Spleen (tissue), 11 donors: ENCODE measurements around the gene NRCAM. TPM values are rescaled to one million over a fixed set of nuclear protein-coding genes. Genes with fewer than 3 reads are reported as not detected.

Experiments
- DNase-seq: peaks from one replicate; pipeline ENCODE4 v3.0.0-alpha.2; 2020
- H3K27ac ChIP-seq, 8 donors: fragments of 200-600 bp; sonication (generic) in 7 of 8; 1 replicate in 4 of 8; 2 replicates in 4 of 8; pipeline versions ENCODE4 v1.5.0 to v1.8.0; 2016 to 2021; ENCODE audit warnings: inconsistent platforms in 4 of 8, mild to moderate bottlenecking in 4 of 8, moderate library complexity in 1 of 8
- H3K27me3 ChIP-seq, 7 donors: fragments of 200-600 bp; sonication (generic) in 6 of 7; replicated peaks in 1 of 7; 1 replicate in 4 of 7; 2 replicates in 3 of 7; pipeline versions ENCODE4 v1.5.0 to v1.8.0; 2016 to 2021; ENCODE audit warnings: inconsistent platforms in 3 of 7, mild to moderate bottlenecking in 1 of 7
- H3K36me3 ChIP-seq, 6 donors: fragments of 200-600 bp; sonication (generic) in 5 of 6; 1 replicate in 4 of 6; 2 replicates in 2 of 6; pipeline versions ENCODE4 v1.5.0 to v1.8.0; 2016 to 2021; ENCODE audit warnings: inconsistent platforms in 2 of 6
- H3K4me1 ChIP-seq, 6 donors: fragments of 200-600 bp; sonication (generic) in 5 of 6; 1 replicate in 3 of 6; 2 replicates in 3 of 6; pipeline versions ENCODE4 v1.5.0 to v1.8.0; 2016 to 2021; ENCODE audit warnings: inconsistent platforms in 3 of 6
- H3K4me3 ChIP-seq, 8 donors: fragments of 200-600 bp; sonication (generic) in 7 of 8; 1 replicate in 4 of 8; 2 replicates in 4 of 8; pipeline versions ENCODE4 v1.5.0 to v1.8.0; 2016 to 2021; ENCODE audit warnings: inconsistent platforms in 4 of 8, mild to moderate bottlenecking in 4 of 8, moderate library complexity in 2 of 8
- H3K9me3 ChIP-seq, 8 donors: fragments of 200-600 bp; sonication (generic) in 7 of 8; 1 replicate in 4 of 8; 2 replicates in 4 of 8; pipeline versions ENCODE4 v1.5.0 to v1.8.0; 2016 to 2021; ENCODE audit warnings: inconsistent platforms in 4 of 8
- POLR2A ChIP-seq, 3 donors: fragments of 450-650 bp; IDR thresholded peaks; one replicate each; pipeline ENCODE4 v1.5.1; 2017; ENCODE audit warnings: antibody characterized with exemption in 3 of 3, mild to moderate bottlenecking in 1 of 3
- POLR2AphosphoS5 ChIP-seq, 3 donors: sonication (generic); formaldehyde crosslinking; IDR thresholded peaks; one replicate each; pipeline ENCODE4 v1.5.1; 2017; ENCODE audit warnings: antibody characterized with exemption in 3 of 3
- WGBS, 5 donors: extraction: QIAGEN DNeasy Blood & Tissue Kit in 3 of 5; methylation state at CpG; one replicate each; pipeline versions ENCODE4 v1.1.5 to v1.1.7; 2013 to 2018; 5-methylcytosine and 5-hydroxymethylcytosine counted together
- intact Hi-C: fragments of 100-400 bp; cut with DNase I; formaldehyde crosslinking; loops from one replicate; pipeline ENCODE4 v1.15.0; 2023; ENCODE audit warnings: low total_unique reads
- polyA plus RNA-seq, 3 donors: library from polyadenylated mRNA; stranded (reverse); fragments of 200-250 nt; gene quantifications; one replicate each; pipeline ENCODE4 v1.2.1, GENCODE V29; 2013
- total RNA-seq, 7 donors: library from RNA; depleted of rRNA in 3 of 7; stranded (reverse); fragments of >200 nt in 3 of 7; fragmentation: NEBNext Ultra II Directional in 4 of 7; extraction: Animal tissue kit (Norgen Biotek cat#: 25700) in 4 of 7; gene quantifications; one replicate each; pipeline versions ENCODE4 v1.1.0 to v1.2.1, GENCODE V29; 2016 to 2021
- TF ChIP-seq, protein P1 (sequence below), 11 experiments: fragments of 200-600 bp in 7 of 11; fragments of 450-650 bp in 4 of 11; sonication (generic) in 4 of 11; IDR thresholded peaks in 8 of 11; conservative IDR thresholded peaks in 3 of 11; 1 replicate in 7 of 11; 2 replicates in 4 of 11; pipeline versions ENCODE4 v1.4.0 to v1.8.0; 2016 to 2021; ENCODE audit warnings: antibody characterized with exemption in 11 of 11, inconsistent platforms in 4 of 11, mild to moderate bottlenecking in 1 of 11
- donor health status: healthy with polysubstance abuse.
- donor health status: DM: no; HTN: no; CAD: no; lungs with moderate emphysema.
- donor health status: DM: no; HTN: no; CAD: no.
- donor health status: Bipolar disorder and iron deficiency.
- donor health status: healthy.
- donor health status: DM: no; HTN: no; CAD: no.
- donor health status: DM: yes; HTN: yes; CAD: no.

NRCAM gene
- total and polyA plus RNA-seq, 10 donors: 4.1 to 88.5 (median 15.0) TPM

DNA sequence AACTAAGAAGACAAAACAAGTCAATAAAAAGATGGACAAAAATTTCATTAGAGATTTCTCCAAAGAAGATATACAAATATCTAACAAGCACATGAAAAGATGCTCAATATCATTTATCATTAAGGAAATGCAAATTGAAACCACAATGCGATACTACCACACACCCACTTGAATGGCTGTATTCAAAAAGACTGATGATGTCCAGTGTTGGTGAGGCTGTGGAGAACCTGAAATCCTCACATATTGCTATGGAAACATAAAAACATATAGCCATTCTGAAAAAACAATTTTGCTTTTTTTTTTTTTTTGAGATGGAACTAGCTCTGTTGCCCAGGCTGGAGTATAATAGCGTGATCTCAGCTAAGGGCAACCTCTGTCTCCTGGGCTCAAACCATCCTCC is 202.0 kb downstream of the NRCAM start:
- intact Hi-C loops: no loop called here
- no peak for DNase-seq
- H3K27ac ChIP-seq: no peak overlapping the region
- H3K4me3 ChIP-seq: no peak overlapping the region
- H3K27me3 ChIP-seq: no peaks in the 10 kb centered on the region
- H3K36me3 ChIP-seq: no peaks in the 10 kb centered on the region
- TF ChIP-seq POLR2A (IDR thresholded peaks at IDR 0.05) (no peak), POLR2AphosphoS5 (IDR thresholded peaks at IDR 0.05) (no peak)
- TF ChIP-seq, protein P1, sequence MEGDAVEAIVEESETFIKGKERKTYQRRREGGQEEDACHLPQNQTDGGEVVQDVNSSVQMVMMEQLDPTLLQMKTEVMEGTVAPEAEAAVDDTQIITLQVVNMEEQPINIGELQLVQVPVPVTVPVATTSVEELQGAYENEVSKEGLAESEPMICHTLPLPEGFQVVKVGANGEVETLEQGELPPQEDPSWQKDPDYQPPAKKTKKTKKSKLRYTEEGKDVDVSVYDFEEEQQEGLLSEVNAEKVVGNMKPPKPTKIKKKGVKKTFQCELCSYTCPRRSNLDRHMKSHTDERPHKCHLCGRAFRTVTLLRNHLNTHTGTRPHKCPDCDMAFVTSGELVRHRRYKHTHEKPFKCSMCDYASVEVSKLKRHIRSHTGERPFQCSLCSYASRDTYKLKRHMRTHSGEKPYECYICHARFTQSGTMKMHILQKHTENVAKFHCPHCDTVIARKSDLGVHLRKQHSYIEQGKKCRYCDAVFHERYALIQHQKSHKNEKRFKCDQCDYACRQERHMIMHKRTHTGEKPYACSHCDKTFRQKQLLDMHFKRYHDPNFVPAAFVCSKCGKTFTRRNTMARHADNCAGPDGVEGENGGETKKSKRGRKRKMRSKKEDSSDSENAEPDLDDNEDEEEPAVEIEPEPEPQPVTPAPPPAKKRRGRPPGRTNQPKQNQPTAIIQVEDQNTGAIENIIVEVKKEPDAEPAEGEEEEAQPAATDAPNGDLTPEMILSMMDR (IDR thresholded peaks at IDR 0.05 in 8 of 11, conservative IDR thresholded peaks at IDR 0.05 in 3 of 11): no peak
- peaks cover 0 to 2% (median 0%) of the 10 kb centered on the region in 8 donors for H3K9me3 ChIP-seq
- no peaks in the 10 kb centered on the region for H3K4me1 ChIP-seq
- WGBS, 5 donors: 86 to 99% (median 93%) methylated on average over 2 of the region's 2 CpGs

DNA sequence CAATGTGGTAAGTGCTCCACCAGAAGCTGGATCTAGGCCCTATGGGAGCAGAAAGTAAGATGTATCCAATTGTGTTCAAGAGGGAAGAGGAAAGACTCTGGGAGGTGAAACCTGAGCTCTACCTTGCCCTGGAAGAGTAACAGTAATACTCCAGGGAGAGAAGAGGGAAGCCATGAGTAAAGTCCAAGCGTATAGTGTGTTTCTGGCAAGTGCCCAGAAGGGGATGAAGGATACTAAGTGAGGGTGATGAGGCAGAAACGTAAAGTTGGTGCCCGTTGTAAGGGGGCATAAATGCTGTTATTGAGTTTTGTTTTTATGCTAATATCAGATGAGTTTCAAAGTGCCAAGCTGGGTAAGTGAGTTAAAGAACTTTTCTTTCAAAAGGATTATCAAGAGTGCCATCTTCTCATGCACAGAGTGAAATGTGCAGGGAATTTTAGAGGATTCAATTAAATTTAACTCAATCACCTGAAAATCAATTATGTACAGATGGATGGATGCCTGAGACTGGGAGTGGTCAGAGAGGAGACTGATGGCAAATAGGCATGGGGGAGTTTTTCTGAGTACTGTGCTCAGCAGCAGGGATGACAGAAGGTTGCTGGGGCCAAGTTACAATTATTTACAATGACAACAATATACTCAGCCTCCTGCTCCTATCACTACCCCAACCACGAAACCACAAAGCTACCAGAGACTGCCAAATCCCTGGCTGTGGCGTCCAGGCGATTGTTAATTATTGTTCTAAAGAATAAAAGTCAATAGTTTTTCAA is 202.8 kb downstream of the NRCAM start:
- WGBS, 5 donors: 59 to 80% (median 66%) methylated on average over 6 of the region's 6 CpGs
- Histone ChIP-seq H3K27me3 (no peaks in the 10 kb centered on the region), H3K36me3 (no peaks in the 10 kb centered on the region), H3K4me3 (no peak overlapping the region), H3K27ac (peak overlapping the region in 3 of 8 donors; percentile 24 to 43 (median 38)), H3K9me3 (no peaks in the 10 kb centered on the region), H3K4me1 (no peaks in the 10 kb centered on the region)
- intact Hi-C loops: no loop called here
- TF ChIP-seq POLR2A (IDR thresholded peaks at IDR 0.05): no peak
- no peak for TF ChIP-seq POLR2AphosphoS5 (IDR thresholded peaks at IDR 0.05)
- TF ChIP-seq, protein P1 (IDR thresholded peaks at IDR 0.05 in 8 of 11, conservative IDR thresholded peaks at IDR 0.05 in 3 of 11): no peak
- DNase-seq: no peak

GRCh38 chr7:108252177-108252576 is 204.1 kb downstream of the NRCAM start:
- intact Hi-C loops: no loop called here
- DNase-seq: no peak
- WGBS, 5 donors: 79 to 88% (median 83%) methylated on average over 3 of the region's 3 CpGs
- H3K27ac ChIP-seq: peak overlapping the region in 3 of 8 donors; percentile 13 to 48 (median 37)
- H3K4me3 ChIP-seq: no peak overlapping the region
- no peaks in the 10 kb centered on the region for H3K9me3 ChIP-seq
- H3K27me3 ChIP-seq: no peaks in the 10 kb centered on the region
- H3K36me3 ChIP-seq: no peaks in the 10 kb centered on the region
- TF ChIP-seq POLR2AphosphoS5 (IDR thresholded peaks at IDR 0.05) (no peak), POLR2A (IDR thresholded peaks at IDR 0.05) (no peak)
- TF ChIP-seq, protein P1 (IDR thresholded peaks at IDR 0.05 in 8 of 11, conservative IDR thresholded peaks at IDR 0.05 in 3 of 11): no peak
- H3K4me1 ChIP-seq: no peaks in the 10 kb centered on the region

DNA sequence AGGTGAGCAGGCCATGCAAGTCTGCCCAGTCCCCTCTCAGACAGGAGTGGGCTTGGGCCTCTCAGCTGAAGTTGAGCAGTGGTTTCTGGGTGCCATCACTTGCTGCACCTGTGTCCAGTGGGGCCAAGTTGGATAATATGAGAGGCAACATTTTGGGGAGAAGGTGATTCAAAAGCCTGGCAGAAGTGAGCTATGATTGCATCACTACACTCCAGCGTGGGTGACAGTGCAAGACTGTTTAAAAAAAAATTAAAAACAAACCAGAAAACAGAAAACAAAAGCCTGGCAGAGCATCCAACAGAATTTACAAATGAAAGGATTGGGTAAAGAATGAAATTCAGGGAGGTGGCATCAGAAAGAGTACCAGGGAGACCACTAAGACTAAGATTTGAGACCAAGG is 204.5 kb downstream of the NRCAM start:
- H3K36me3 ChIP-seq: no peaks in the 10 kb centered on the region
- H3K27me3 ChIP-seq: no peaks in the 10 kb centered on the region
- H3K27ac ChIP-seq: peak overlapping the region in 3 of 8 donors; percentile 13 to 48 (median 37)
- 45 to 78% (median 58%) methylated on average over 1 of the region's 1 CpG for WGBS, 5 donors
- intact Hi-C loops: no loop called here
- no peak for DNase-seq
- no peaks in the 10 kb centered on the region for H3K9me3 ChIP-seq
- no peak overlapping the region for H3K4me3 ChIP-seq
- TF ChIP-seq POLR2A (IDR thresholded peaks at IDR 0.05) (no peak), POLR2AphosphoS5 (IDR thresholded peaks at IDR 0.05) (no peak)
- TF ChIP-seq, protein P1 (IDR thresholded peaks at IDR 0.05 in 8 of 11, conservative IDR thresholded peaks at IDR 0.05 in 3 of 11): no peak
- no peaks in the 10 kb centered on the region for H3K4me1 ChIP-seq
